ENCODE results near the gene ACER1.
"Not testable (repeated sequence)": the region's sequence is repeated elsewhere in the genome, so short reads cannot be mapped to it uniquely, and the experiment has no call there.

The ACER1 gene

DNA sequence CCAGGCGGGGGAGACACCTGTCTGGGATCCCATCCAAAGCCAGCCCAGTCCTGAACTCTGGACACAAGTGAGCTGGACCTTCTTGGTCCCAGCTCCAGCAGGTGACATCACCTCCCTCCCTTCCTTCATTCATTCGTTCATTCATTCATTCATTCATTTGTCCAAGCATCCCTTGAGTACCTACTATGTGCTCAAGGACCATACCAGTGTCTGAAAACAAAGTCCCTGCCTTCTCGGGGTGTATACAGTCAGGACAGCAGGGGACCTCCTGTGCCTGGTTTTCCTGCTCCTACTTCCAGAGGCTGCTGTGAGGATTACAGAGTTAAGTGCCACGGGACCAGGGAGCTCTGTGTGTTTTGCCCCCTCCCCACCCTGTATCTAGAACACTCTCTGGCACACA lies 14.0 kb downstream of the ACER1 start:
- Histone ChIP-seq H3K9me3 (no peaks in the 10 kb centered on the region), H3K4me3 (no peak overlapping the region), H3K4me1 (no peaks in the 10 kb centered on the region), H3K36me3 (no peaks in the 10 kb centered on the region), H3K27ac (no peak overlapping the region), H3K27me3 (peaks cover 0 to 34% of the 10 kb centered on the region in 2 donors)
- TF ChIP-seq, protein P1, sequence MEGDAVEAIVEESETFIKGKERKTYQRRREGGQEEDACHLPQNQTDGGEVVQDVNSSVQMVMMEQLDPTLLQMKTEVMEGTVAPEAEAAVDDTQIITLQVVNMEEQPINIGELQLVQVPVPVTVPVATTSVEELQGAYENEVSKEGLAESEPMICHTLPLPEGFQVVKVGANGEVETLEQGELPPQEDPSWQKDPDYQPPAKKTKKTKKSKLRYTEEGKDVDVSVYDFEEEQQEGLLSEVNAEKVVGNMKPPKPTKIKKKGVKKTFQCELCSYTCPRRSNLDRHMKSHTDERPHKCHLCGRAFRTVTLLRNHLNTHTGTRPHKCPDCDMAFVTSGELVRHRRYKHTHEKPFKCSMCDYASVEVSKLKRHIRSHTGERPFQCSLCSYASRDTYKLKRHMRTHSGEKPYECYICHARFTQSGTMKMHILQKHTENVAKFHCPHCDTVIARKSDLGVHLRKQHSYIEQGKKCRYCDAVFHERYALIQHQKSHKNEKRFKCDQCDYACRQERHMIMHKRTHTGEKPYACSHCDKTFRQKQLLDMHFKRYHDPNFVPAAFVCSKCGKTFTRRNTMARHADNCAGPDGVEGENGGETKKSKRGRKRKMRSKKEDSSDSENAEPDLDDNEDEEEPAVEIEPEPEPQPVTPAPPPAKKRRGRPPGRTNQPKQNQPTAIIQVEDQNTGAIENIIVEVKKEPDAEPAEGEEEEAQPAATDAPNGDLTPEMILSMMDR (IDR thresholded peaks at IDR 0.05): no peak
- intact Hi-C loops (cut with DNase I; ENCODE audit: low total_unique reads): no loop called here
- DNase-seq: no peak

DNA sequence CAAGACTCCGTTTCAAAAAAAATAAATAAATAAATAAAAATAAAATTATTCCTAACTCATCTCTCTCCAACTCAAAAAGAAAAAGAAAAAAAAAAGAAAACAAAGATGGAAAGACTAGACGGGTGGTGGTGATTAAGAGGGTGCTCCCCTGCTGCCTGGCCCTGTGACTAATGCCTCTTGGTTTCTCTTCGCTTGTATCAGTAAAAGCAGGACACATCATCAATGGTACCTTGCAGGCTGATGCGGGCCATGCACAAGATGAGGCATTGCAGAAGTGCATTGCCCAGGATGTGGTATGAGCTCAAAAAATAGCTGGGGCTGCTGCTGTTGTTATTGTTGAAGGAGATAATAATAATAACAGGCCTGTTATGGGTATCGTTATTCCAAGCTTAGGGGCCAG lies 14.6 kb downstream of the ACER1 start:
- no peak for DNase-seq
- Histone ChIP-seq H3K27me3 (peaks cover 0 to 34% of the 10 kb centered on the region in 2 donors), H3K4me3 (no peak overlapping the region), H3K27ac (no peak overlapping the region), H3K9me3 (no peaks in the 10 kb centered on the region), H3K36me3 (no peaks in the 10 kb centered on the region), H3K4me1 (no peaks in the 10 kb centered on the region)
- intact Hi-C loops (cut with DNase I; ENCODE audit: low total_unique reads): no loop called here
- TF ChIP-seq, protein P1 (IDR thresholded peaks at IDR 0.05): no peak

DNA sequence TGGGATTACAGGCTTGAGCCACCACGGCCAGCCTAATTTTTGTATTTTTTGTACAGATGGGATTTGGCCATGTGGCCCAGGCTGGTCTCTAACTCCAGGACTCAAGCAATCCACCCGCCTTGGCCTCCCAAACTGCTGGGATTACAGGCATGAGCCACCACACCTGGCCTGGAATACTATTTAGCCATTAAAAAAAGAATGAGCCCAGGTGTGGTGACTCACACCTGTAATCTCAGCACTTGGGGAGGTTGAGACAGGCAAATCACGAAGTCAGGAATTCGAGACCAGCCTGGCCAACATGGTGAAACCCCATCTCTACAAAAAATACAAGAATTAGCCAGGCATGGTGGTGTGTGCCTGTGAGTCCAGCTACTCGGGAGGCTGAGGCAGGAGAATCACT lies 17.8 kb downstream of the ACER1 start:
- DNase-seq; H3K27ac ChIP-seq; intact Hi-C loops (cut with DNase I; ENCODE audit: low total_unique reads); H3K9me3 ChIP-seq; H3K4me3 ChIP-seq; H3K36me3 ChIP-seq; H3K4me1 ChIP-seq: not testable (repeated sequence)
- peaks cover 0 to 26% of the 10 kb centered on the region in 2 donors for H3K27me3 ChIP-seq

DNA sequence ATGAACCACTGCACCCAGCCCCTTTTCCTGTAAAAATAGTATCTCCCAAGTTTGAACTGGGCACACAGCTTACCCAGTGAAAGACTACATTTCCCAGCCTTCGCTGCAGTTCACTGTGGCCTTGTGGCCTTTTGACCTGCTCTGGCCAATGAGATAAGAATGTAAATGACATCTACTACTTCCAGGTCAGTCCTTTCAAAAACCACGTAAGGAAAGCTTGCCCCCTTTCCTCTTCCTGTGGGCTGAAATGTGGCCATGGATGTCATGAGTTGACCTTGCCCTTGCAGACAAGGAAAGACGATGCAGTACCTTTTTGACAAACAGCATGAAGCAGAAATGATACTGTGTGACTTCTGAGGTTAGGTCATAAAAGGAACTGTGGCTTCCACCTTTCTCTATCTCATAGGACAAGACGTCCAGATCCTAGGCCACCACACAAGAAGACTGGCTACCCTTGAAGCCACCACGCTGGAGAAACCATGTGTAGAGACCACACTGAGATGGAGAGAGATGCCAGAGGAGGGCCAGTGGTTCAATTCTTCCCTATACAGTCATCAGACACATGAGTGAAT lies 19.9 kb downstream of the ACER1 start:
- TF ChIP-seq, protein P1 (IDR thresholded peaks at IDR 0.05): no peak
- DNase-seq: no peak
- H3K27me3 ChIP-seq: peaks cover 0 to 23% of the 10 kb centered on the region in 2 donors
- H3K27ac ChIP-seq: no peak overlapping the region
- H3K4me3 ChIP-seq: no peak overlapping the region
- no peaks in the 10 kb centered on the region for H3K36me3 ChIP-seq
- intact Hi-C loops (cut with DNase I; ENCODE audit: low total_unique reads): no loop called here
- H3K4me1 ChIP-seq: no peaks in the 10 kb centered on the region
- peaks cover 0 to 7% (median 0%) of the 10 kb centered on the region in 3 donors for H3K9me3 ChIP-seq

DNA sequence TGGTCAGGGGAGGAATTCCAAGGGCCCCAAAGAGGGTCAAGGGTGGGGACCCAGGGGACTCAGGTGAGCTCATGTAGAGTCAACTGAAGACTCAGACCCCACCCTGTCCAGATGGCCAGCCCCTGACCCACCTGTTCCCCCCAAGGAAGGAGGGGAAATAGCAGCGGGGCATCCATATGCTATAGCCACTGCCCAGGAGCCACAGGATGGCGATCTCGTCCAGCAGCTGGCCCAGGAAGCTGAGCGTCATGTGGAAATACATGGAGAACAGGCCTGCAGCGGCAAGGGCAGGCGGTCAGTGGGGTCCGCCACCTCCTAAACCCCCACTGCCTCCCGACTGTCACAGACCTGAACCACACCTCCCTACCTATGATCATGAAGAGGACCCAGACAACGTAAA lies 21.4 kb downstream of the ACER1 start:
- DNase-seq: no peak
- intact Hi-C loops (cut with DNase I; ENCODE audit: low total_unique reads): no loop called here

DNA sequence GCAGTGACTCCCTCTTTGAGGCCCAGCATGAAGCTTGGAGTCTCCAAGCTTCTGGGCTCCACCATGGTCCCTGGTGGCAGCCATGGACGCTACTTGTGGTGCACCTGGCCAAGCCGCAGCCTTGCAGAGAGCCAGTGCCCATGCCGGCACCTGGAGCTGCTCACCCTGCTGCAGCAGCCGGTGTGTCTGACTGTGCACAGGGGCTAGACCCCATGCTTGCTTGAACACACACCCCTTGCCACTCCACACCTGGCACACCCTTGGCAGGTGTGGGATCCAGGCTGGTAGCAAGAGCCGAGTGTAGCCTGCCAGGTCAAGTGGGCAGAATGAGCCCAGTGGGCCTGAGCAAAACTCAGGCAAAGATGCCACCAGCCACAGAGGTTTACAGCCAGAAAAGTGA lies 35.0 kb downstream of the ACER1 start:
- no peak overlapping the region for H3K27ac ChIP-seq
- H3K4me1 ChIP-seq: no peaks in the 10 kb centered on the region
- no peaks in the 10 kb centered on the region for H3K36me3 ChIP-seq
- intact Hi-C loops (cut with DNase I; ENCODE audit: low total_unique reads): loop anchor here (2.0 kb wide), 1 partner anchor 80 kb away; no protein-coding TSS in a partner anchor
- no peak overlapping the region for H3K4me3 ChIP-seq
- no peak for DNase-seq
- peaks cover 0 to 17% of the 10 kb centered on the region in 2 donors for H3K27me3 ChIP-seq
- TF ChIP-seq, protein P1 (IDR thresholded peaks at IDR 0.05): no peak
- H3K9me3 ChIP-seq: peaks cover 0 to 8% (median 5%) of the 10 kb centered on the region in 3 donors

More for the DNA sequence above, 21.4 kb downstream of the ACER1 start:
- H3K27ac ChIP-seq: no peak overlapping the region
- TF ChIP-seq, protein P1 (IDR thresholded peaks at IDR 0.05): no peak
- H3K9me3 ChIP-seq: peaks cover 0 to 7% (median 0%) of the 10 kb centered on the region in 3 donors
- no peak overlapping the region for H3K4me3 ChIP-seq
- no peaks in the 10 kb centered on the region for H3K4me1 ChIP-seq
- H3K36me3 ChIP-seq: no peaks in the 10 kb centered on the region
- peaks cover 0 to 26% of the 10 kb centered on the region in 2 donors for H3K27me3 ChIP-seq

All from tibial artery (tissue), 4 donors.